Measurements from ENCODE around the gene ULK4. TPM values are rescaled to one million over a fixed set of nuclear protein-coding genes. Genes with fewer than 3 reads are reported as not detected.
"Not testable (repeated sequence)": the region's sequence is repeated elsewhere in the genome, so short reads cannot be mapped to it uniquely, and the experiment has no call there.

The ULK4 gene
- total RNA-seq, 2 experiments from 2014 or later, result 13.1 to 14.2 TPM

- Mint-ChIP-seq H3K9me3 (ENCODE audit: low read depth) (no peaks in the 10 kb centered on the region), H3K27me3 (no peaks in the 10 kb centered on the region), H3K27ac (no peak overlapping the region), H3K4me1 (no peaks in the 10 kb centered on the region), H3K36me3 (ENCODE audit: low read depth) (peaks cover 8% of the 10 kb centered on the region), H3K4me3 (no peak overlapping the region)
- ChIA-PET POLR2A (no interaction called here), CTCF (no interaction called here)
- ATAC-seq, result no peak
- intact Hi-C loops (cut with DNase I, micrococcal nuclease), result no loop called here
- no peak for DNase-seq
Measured at GRCh38 chr3:41854956-41855355, 106.9 kb downstream of the ULK4 start.

DNA sequence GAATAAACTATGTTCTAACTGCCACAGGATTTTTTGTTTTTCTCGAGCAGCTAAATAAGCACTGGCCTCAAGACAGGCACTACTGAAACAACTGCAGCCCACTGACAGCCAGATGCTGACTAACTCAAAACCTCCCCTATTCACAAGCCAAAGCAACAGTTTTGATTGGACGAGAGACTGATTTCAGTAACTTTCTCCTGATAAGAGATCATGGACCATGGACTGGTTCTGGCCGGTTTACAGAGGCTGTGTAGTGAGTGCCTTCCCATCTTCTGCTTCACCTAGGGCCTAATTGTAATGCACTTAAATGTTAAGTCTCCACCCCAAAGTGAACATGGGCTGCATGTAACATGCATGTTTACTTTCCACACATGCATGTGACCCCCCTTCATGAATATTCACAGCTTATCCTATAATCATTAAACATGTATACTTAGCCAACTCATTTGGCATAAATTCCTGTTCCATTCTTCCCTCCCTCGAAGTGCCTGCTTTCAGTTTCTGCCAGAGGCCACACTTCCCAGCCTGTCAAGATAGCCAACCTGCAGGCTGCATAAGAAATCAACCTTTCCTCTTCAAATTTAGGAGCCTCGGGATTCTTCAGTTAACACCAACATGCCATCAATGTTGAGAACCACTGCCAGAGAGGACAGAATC, 108.2 kb downstream of the ULK4 start:
- no peak for DNase-seq
- CTCF ChIA-PET, result no interaction called here
- H3K4me1 Mint-ChIP-seq, result peaks cover 8% of the 10 kb centered on the region

DNA sequence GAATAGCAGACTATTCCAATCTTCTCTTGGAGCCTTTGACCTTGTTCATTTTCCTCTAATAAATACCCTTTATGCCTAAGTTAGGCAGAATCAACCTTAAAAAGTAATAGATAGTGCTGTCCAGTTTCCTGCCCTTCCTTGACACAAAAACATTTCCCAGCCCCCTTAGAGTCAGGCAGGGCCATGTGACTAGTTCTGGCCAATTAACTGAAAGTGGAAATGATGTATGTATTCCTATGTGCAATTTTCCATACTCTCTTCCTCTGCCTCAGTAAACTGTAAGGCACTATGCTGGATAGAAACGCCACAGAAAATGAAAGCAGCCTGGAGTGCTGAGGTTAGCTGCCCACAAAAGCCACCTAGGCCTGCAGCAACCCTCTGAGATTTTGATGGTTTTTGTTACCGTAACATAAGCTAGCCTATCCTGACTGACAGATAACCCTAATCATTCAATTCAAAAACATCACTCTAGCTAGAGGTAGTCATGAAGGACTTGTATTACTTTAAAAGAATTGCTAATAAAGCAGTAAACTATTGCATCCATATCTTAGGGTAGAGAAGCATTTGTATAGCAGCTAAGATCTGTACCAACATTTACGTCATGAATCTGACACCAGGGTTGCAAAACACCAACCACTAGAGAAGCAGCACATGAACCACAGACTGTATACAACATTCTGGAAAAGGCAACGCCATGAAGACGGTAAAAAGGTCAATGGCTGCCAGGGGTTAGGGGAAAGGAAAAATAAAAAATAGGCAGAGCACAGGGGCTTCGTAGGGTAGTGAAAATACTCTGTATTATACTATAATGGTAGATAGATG, 112.9 kb downstream of the ULK4 start:
- Mint-ChIP-seq H3K9me3 (ENCODE audit: low read depth) (no peaks in the 10 kb centered on the region), H3K27me3 (no peaks in the 10 kb centered on the region), H3K4me3 (no peak overlapping the region), H3K36me3 (ENCODE audit: low read depth) (peaks cover 6% of the 10 kb centered on the region), H3K27ac (no peak overlapping the region), H3K4me1 (peaks cover 18% of the 10 kb centered on the region)
- ATAC-seq (peak; percentile 53), DNase-seq (peak; percentile 24)
- ChIA-PET POLR2A (no interaction called here), CTCF (interaction anchor here (0.6 kb wide), 1 partner anchor 1258 kb away, joined by 3 read pairs; no protein-coding TSS in a partner anchor)
- intact Hi-C loops (cut with DNase I, micrococcal nuclease), result no loop called here

More for the DNA sequence above, 108.2 kb downstream of the ULK4 start:
- intact Hi-C loops (cut with DNase I, micrococcal nuclease), result no loop called here
- Mint-ChIP-seq H3K9me3 (ENCODE audit: low read depth) (no peaks in the 10 kb centered on the region), H3K4me3 (no peak overlapping the region), H3K36me3 (ENCODE audit: low read depth) (peaks cover 3% of the 10 kb centered on the region), H3K27me3 (no peaks in the 10 kb centered on the region), H3K27ac (no peak overlapping the region)
- no peak for ATAC-seq
- POLR2A ChIA-PET, result no interaction called here

- H3K27ac Mint-ChIP-seq, result no peak overlapping the region
- CTCF ChIA-PET, result no interaction called here
- H3K4me3 Mint-ChIP-seq, result no peak overlapping the region
- intact Hi-C loops (cut with DNase I, micrococcal nuclease), result no loop called here
- no peaks in the 10 kb centered on the region for H3K27me3 Mint-ChIP-seq
- ATAC-seq, result no peak
- no peak for DNase-seq
- H3K9me3 Mint-ChIP-seq (ENCODE audit: low read depth), result peaks cover 5% of the 10 kb centered on the region
- H3K4me1 Mint-ChIP-seq, result peaks cover 18% of the 10 kb centered on the region
- H3K36me3 Mint-ChIP-seq (ENCODE audit: low read depth), result peaks cover 19% of the 10 kb centered on the region
- POLR2A ChIA-PET, result no interaction called here
Measured at GRCh38 chr3:41847679-41848078, 114.2 kb downstream of the ULK4 start.

- Mint-ChIP-seq H3K4me3 (no peak overlapping the region), H3K36me3 (ENCODE audit: low read depth) (peaks cover 26% of the 10 kb centered on the region), H3K4me1 (peaks cover 18% of the 10 kb centered on the region), H3K9me3 (ENCODE audit: low read depth) (peaks cover 11% of the 10 kb centered on the region), H3K27ac (no peak overlapping the region), H3K27me3 (no peaks in the 10 kb centered on the region)
- ChIA-PET CTCF (no interaction called here), POLR2A (no interaction called here)
- DNase-seq, result peak; percentile 30
- intact Hi-C loops (cut with DNase I, micrococcal nuclease), result no loop called here
- ATAC-seq, result peak; percentile 68
Measured at GRCh38 chr3:41846850-41847249, 115.1 kb downstream of the ULK4 start.

GRCh38 chr3:41845826-41846225, 116.1 kb downstream of the ULK4 start:
- Mint-ChIP-seq H3K27me3 (no peaks in the 10 kb centered on the region), H3K36me3 (ENCODE audit: low read depth) (peaks cover 29% of the 10 kb centered on the region), H3K9me3 (ENCODE audit: low read depth) (peaks cover 12% of the 10 kb centered on the region), H3K4me3 (no peak overlapping the region), H3K4me1 (peaks cover 18% of the 10 kb centered on the region), H3K27ac (no peak overlapping the region)
- ChIA-PET CTCF (no interaction called here), POLR2A (no interaction called here)
- intact Hi-C loops (cut with DNase I, micrococcal nuclease), result no loop called here
- ATAC-seq (no peak), DNase-seq (no peak)

- H3K27ac Mint-ChIP-seq; H3K4me3 Mint-ChIP-seq; CTCF ChIA-PET; intact Hi-C loops (cut with DNase I, micrococcal nuclease); H3K27me3 Mint-ChIP-seq; POLR2A ChIA-PET; DNase-seq; ATAC-seq: not testable (repeated sequence)
- Mint-ChIP-seq H3K4me1 (peaks cover 15% of the 10 kb centered on the region), H3K36me3 (ENCODE audit: low read depth) (peaks cover 38% of the 10 kb centered on the region), H3K9me3 (ENCODE audit: low read depth) (peaks cover 12% of the 10 kb centered on the region)
Measured at GRCh38 chr3:41844256-41844655, 117.6 kb downstream of the ULK4 start.

DNA sequence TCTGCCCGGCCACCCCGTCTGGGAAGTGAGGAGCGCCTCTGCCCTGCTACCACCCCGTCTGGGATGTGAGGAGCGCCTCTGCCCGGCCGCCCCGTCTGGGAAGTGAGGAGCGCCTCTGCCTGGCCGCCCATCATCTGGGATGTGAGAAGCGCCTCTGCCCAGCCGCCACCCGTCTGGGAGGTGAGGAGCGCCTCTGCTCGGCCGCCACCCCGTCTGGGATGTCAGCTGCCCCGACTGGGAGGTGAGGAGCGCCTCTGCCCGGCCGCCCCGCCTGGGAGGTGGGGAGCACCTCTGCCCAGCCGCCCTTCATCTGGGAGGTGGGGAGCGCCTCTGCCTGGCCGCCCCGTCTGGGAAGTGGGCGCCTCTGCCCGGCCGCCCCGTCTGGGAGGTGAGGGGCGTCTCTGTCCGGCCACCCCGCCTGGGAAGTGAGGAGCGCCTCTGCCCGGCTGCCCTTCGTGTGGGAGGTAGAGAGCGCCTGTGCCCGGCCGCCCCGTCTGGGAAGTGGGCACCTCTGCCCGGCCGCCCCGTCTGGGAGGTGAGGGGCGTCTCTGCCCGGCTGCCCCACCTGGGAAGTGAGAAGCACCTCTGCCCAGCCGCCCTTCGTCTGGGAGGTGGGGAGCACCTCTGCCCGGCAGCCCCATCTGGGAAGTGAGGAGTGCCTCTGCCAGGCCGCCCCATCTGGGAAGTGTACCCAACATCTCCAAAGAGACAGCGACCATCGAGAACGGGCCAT, 120.8 kb downstream of the ULK4 start:
- Mint-ChIP-seq H3K9me3 (ENCODE audit: low read depth) (peaks cover 12% of the 10 kb centered on the region), H3K36me3 (ENCODE audit: low read depth) (peaks cover 43% of the 10 kb centered on the region)
- CTCF ChIA-PET, result not testable (repeated sequence)

DNA sequence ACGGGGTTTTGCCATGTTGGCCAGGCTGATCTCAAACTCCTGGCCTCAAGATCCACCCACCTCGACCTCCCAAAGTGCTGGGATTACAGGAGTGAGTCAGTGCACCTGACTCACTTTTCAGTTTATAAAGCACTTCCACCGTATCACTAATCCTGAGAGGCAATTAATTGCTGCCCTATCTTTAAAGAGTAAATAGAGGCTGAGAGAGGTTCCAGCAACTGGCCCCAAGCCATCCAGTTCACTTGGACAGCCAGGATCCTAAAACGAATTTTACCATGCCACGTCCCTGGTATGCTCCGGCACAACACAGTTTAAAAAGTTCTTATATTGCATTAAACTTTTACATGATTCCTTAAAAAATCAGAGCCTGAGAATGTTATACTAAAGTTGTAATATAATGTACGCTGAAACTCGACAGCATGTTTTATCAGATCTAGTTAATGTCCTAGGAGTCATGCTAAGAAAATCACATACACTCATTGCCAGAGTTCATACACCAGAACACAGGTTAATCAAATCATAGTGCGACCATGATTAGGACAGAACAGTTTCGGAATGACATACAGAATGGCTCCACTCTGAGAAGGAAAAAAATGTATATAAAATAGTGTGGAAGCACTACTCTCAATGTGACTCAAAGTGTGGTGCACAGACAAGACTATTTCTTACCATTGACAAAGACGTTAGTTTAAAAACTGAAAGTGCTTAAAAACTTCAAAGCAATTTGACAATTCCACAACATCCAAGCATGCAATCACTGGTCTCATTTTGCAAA, 125.4 kb downstream of the ULK4 start:
- DNase-seq (peak; percentile 32), ATAC-seq (peak; percentile 90)
- CTCF ChIA-PET, result no interaction called here
- H3K9me3 Mint-ChIP-seq (ENCODE audit: low read depth), result peaks cover 9% of the 10 kb centered on the region
- H3K36me3 Mint-ChIP-seq (ENCODE audit: low read depth), result peaks cover 42% of the 10 kb centered on the region
- intact Hi-C loops (cut with DNase I, micrococcal nuclease), result loop anchor here (1.0 to 5.0 kb wide), 6 partner anchors 228 to 1499 kb away; no protein-coding TSS in a partner anchor
- peak overlapping the region; percentile 13 for H3K27ac Mint-ChIP-seq
- POLR2A ChIA-PET, result interaction anchor here (0.7 kb wide), 1 partner anchor 28 kb away, joined by 4 read pairs; no protein-coding TSS in a partner anchor
- peaks cover 20% of the 10 kb centered on the region for H3K4me1 Mint-ChIP-seq
- no peaks in the 10 kb centered on the region for H3K27me3 Mint-ChIP-seq
- no peak overlapping the region for H3K4me3 Mint-ChIP-seq

More for the DNA sequence above, 120.8 kb downstream of the ULK4 start:
- H3K4me3 Mint-ChIP-seq; ATAC-seq; intact Hi-C loops (cut with DNase I, micrococcal nuclease); DNase-seq; POLR2A ChIA-PET; H3K27ac Mint-ChIP-seq; H3K27me3 Mint-ChIP-seq: not testable (repeated sequence)
- peaks cover 24% of the 10 kb centered on the region for H3K4me1 Mint-ChIP-seq

- peaks cover 40% of the 10 kb centered on the region for H3K36me3 Mint-ChIP-seq (ENCODE audit: low read depth)
- no peak for DNase-seq
- H3K4me1 Mint-ChIP-seq, result peaks cover 20% of the 10 kb centered on the region
- H3K27ac Mint-ChIP-seq, result no peak overlapping the region
- ChIA-PET POLR2A (no interaction called here), CTCF (no interaction called here)
- no peak overlapping the region for H3K4me3 Mint-ChIP-seq
- no peak for ATAC-seq
- H3K27me3 Mint-ChIP-seq, result no peaks in the 10 kb centered on the region
- intact Hi-C loops (cut with DNase I, micrococcal nuclease), result no loop called here
- H3K9me3 Mint-ChIP-seq (ENCODE audit: low read depth), result peaks cover 9% of the 10 kb centered on the region
Measured at GRCh38 chr3:41833628-41834027, 128.3 kb downstream of the ULK4 start.

GRCh38 chr3:41819236-41819635, 142.7 kb downstream of the ULK4 start:
- intact Hi-C loops (cut with DNase I, micrococcal nuclease), result no loop called here
- DNase-seq (no peak), ATAC-seq (no peak)
- Mint-ChIP-seq H3K9me3 (ENCODE audit: low read depth) (no peaks in the 10 kb centered on the region), H3K4me1 (no peaks in the 10 kb centered on the region), H3K36me3 (ENCODE audit: low read depth) (peaks cover 10% of the 10 kb centered on the region), H3K4me3 (no peak overlapping the region), H3K27me3 (no peaks in the 10 kb centered on the region), H3K27ac (no peak overlapping the region)
- ChIA-PET POLR2A (no interaction called here), CTCF (no interaction called here)

Measured in activated CD4-positive, alpha-beta T cell treated with anti-CD3 and anti-CD28 coated beads for 36 hours (primary cell).